Effector memory CD8-positive, alpha-beta T cell (primary cell): ENCODE results near the gene MC3R.

ENCODE experiments used
- ATAC-seq: fragments of 150-1000 bp; cut with Tn5 transposase; replicated peaks from 2 replicates; pipeline ENCODE4 v1.10.0; 2021; ENCODE audit warnings: mild to moderate bottlenecking, moderate library complexity
- DNase-seq, 3 experiments: peaks; one replicate each; pipeline ENCODE4 v3.0.0; 2021
- H3K27ac Mint-ChIP-seq, 2 donors: one replicate each; pipeline ENCODE4 v1.8.0; 2022; ENCODE audit warnings: mild to moderate bottlenecking in 2 of 2, mixed read lengths in 2 of 2, moderate library complexity in 2 of 2
- H3K27me3 Mint-ChIP-seq, 2 donors: one replicate each; pipeline ENCODE4 v1.8.0; 2022; ENCODE audit warnings: mixed read lengths in 2 of 2
- H3K36me3 Mint-ChIP-seq: one replicate; pipeline ENCODE4 v1.8.0; 2022; ENCODE audit warnings: mild to moderate bottlenecking, moderate library complexity, mixed read lengths; ENCODE audit not compliant: insufficient read depth
- H3K4me1 Mint-ChIP-seq, 2 donors: one replicate each; pipeline ENCODE4 v1.8.0; 2022; ENCODE audit warnings: low read depth in 2 of 2, mixed read lengths in 2 of 2
- H3K4me3 Mint-ChIP-seq, 2 donors: one replicate each; pipeline ENCODE4 v1.8.0; 2022; ENCODE audit warnings: mild to moderate bottlenecking in 2 of 2, mixed read lengths in 2 of 2, moderate library complexity in 2 of 2
- H3K9me3 Mint-ChIP-seq, 2 donors: one replicate each; pipeline ENCODE4 v1.8.0; 2022; ENCODE audit warnings: mixed read lengths in 2 of 2

Gene MC3R

DNA sequence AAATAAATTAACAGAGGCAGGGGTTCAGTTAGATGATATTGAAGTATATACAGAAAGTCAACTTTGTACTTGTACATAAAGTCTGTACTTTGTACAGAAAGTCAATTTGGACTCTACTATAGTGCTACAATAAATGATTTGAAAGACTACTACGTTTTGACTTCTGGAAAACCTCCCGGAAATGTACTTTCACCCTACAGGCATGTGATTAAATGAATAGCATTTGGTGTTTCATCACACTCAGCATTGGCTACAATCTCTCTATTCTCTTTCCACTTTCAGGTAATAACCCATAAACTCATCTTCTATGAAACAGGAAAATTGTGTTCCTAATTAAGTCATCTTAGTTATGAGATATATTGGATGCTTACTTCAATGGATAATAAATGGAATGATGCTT, 25.6 kb upstream of the MC3R start:
- ATAC-seq (no peak), DNase-seq (no peak)
- Mint-ChIP-seq H3K36me3 (no peaks in the 10 kb centered on the region), H3K4me1 (no peaks in the 10 kb centered on the region), H3K4me3 (no peak overlapping the region), H3K9me3 (peaks cover 4 to 18% of the 10 kb centered on the region in 2 donors), H3K27me3 (peaks cover 0 to 15% of the 10 kb centered on the region in 2 donors), H3K27ac (no peak overlapping the region)

DNA sequence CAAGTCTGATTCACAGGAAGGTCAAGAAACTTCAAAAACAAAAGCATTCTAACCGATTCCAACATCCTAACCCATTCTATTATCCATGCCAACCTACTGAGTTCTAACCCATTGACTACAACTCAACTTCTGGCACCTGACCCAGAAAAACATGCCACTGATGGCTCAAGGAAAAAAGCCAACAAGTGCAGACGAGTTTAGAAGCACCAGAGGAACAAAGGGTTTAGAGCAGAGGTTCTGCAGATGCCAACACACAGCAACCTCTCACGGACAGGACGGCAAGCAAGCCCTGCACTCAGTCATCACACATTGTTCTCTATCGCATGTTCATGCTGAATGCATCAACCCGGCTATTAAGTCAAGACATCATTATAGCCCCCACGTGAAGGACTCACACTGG, 25.2 kb upstream of the MC3R start:
- no peak for DNase-seq
- no peaks in the 10 kb centered on the region for H3K36me3 Mint-ChIP-seq
- H3K27ac Mint-ChIP-seq: no peak overlapping the region
- H3K27me3 Mint-ChIP-seq: peaks cover 0 to 19% of the 10 kb centered on the region in 2 donors
- ATAC-seq: no peak
- peaks cover 4 to 18% of the 10 kb centered on the region in 2 donors for H3K9me3 Mint-ChIP-seq
- no peaks in the 10 kb centered on the region for H3K4me1 Mint-ChIP-seq
- H3K4me3 Mint-ChIP-seq: no peak overlapping the region

DNA sequence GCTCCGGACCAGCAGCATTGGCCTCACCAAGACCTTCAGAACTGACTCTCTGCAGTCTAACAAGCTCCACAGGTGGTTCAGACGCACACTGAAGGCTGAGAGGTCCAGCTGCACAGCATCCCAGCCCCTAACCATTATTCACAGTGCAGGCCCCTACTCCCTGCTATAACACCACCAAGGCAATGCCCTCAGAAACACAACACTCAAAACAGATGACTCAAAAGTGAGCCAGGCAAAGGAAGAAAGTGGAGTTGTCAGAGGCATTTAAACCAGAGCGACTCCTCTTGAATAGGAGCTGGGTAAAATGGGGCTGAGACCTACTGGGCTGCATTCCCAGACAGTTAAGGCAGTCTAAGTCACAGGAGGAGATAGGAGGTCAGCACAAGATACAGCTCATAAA, 20.5 kb upstream of the MC3R start:
- Mint-ChIP-seq H3K4me1 (no peaks in the 10 kb centered on the region), H3K27ac (no peak overlapping the region), H3K27me3 (peaks cover 4 to 10% of the 10 kb centered on the region in 2 donors), H3K36me3 (no peaks in the 10 kb centered on the region), H3K4me3 (no peak overlapping the region), H3K9me3 (no peaks in the 10 kb centered on the region)
- ATAC-seq (no peak), DNase-seq (no peak)

DNA sequence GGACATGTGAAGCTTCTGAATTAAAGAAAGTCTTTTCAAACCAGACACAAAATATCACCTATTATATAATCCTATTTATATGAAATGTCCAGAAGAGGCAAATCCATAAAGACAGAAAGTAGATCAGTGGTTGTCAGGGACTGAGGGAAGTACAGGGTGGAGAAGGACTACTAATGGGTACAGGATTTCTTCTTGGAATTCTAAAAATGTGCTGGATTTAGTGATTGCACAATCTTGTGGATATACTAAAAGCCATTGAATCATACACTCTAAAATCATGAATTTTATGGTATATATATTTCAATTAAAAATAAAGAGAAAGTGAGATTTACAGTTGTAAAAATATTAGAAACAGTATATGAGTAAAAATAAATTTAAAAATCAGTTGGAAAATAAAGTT, 18.7 kb upstream of the MC3R start:
- Mint-ChIP-seq H3K27me3 (peaks cover 4 to 10% of the 10 kb centered on the region in 2 donors), H3K4me3 (no peak overlapping the region), H3K27ac (no peak overlapping the region), H3K4me1 (no peaks in the 10 kb centered on the region), H3K9me3 (peaks cover 2 to 17% of the 10 kb centered on the region in 2 donors), H3K36me3 (no peaks in the 10 kb centered on the region)
- ATAC-seq: no peak
- no peak for DNase-seq

DNA sequence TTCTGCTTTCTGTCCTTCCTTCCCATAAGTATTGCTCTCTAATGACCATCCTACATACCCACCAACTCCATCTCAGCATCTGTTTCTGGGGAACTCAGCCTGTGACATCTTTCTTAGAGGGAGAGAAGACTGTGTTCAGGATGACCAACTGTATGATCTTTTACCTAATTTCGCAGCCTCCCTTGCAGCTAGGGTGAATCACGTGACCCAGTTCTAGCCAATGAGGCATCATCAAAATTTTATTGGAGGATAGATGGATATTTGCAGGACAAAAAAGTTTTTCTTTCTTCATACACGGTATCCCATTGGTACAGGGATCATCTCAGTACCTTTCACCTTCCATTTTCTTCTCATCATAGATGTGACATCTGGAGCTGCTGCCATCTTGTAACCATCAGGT, 14.4 kb upstream of the MC3R start:
- no peaks in the 10 kb centered on the region for H3K4me1 Mint-ChIP-seq
- H3K27me3 Mint-ChIP-seq: peaks cover 12 to 22% of the 10 kb centered on the region in 2 donors
- no peak overlapping the region for H3K27ac Mint-ChIP-seq
- ATAC-seq (no peak), DNase-seq (no peak)
- H3K4me3 Mint-ChIP-seq: no peak overlapping the region
- H3K36me3 Mint-ChIP-seq: no peaks in the 10 kb centered on the region
- H3K9me3 Mint-ChIP-seq: peaks cover 6 to 28% of the 10 kb centered on the region in 2 donors

DNA sequence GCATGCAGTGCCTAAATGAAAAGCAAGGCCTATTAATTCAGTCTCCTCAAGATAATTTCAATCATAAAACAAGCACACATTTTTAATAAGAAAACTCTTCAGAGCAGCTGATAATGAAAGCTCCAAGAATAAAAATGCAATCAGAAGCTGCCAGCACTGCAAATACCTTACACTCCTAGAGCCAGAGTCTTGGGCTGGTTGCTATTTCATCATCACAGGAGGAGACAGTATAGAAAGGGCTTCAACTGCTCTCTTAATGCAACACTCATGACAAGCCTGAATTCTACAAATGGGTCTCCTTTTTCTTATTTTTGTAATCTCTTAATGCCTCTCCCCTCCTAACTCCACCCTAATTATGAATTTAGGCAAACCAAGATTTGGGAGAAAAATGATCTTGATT, 11.2 kb upstream of the MC3R start:
- Mint-ChIP-seq H3K27me3 (peaks cover 12 to 18% of the 10 kb centered on the region in 2 donors), H3K36me3 (no peaks in the 10 kb centered on the region), H3K4me3 (no peak overlapping the region), H3K27ac (no peak overlapping the region), H3K9me3 (peaks cover 6 to 28% of the 10 kb centered on the region in 2 donors), H3K4me1 (no peaks in the 10 kb centered on the region)
- no peak for DNase-seq
- ATAC-seq: no peak

DNA sequence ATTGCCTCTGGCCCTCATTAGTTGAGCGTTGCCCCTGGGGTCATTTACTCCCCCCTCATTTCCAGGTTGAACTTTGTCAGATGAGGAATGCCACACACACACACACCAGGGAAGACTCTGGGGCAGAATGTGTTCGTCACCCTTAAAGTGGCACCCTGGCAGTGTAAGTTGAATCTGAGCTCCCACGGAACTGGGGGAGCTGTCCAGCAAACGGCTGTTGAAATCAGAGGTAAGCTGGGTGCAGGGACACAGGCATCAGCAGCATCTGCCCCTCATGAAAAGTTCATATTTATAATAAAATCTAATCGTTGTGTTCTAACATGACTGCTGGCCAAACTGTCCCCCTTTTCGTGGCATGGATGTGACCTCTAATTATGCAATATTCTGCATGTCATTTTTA, 4.3 kb upstream of the MC3R start:
- DNase-seq: no peak
- Mint-ChIP-seq H3K36me3 (no peaks in the 10 kb centered on the region), H3K4me1 (no peaks in the 10 kb centered on the region), H3K4me3 (no peak overlapping the region), H3K27me3 (peaks cover 20 to 36% of the 10 kb centered on the region in 2 donors), H3K9me3 (no peaks in the 10 kb centered on the region), H3K27ac (no peak overlapping the region)
- no peak for ATAC-seq

DNA sequence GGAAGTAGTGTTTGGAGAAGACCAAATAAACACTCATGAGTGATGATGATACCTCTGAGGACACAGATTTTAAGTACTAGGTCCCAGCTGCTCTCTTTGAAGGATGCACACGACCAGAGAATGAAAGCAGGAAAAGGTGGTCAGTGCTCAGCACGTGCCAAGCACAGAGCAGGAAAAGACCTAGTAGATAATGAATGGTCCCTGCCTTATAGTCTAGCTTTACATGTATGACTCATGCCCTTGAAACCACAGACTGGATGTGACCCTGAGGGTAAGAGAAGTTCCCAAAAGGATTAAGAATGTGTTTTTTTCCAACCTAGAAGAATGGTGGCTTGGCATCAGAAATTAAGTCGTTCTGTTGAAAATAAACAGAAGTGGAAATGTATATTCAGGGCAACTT, 2.8 kb upstream of the MC3R start:
- DNase-seq: no peak
- H3K27ac Mint-ChIP-seq: no peak overlapping the region
- H3K9me3 Mint-ChIP-seq: no peaks in the 10 kb centered on the region
- H3K36me3 Mint-ChIP-seq: no peaks in the 10 kb centered on the region
- H3K27me3 Mint-ChIP-seq: peaks cover 29 to 48% of the 10 kb centered on the region in 2 donors
- ATAC-seq: no peak
- no peak overlapping the region for H3K4me3 Mint-ChIP-seq
- no peaks in the 10 kb centered on the region for H3K4me1 Mint-ChIP-seq

DNA sequence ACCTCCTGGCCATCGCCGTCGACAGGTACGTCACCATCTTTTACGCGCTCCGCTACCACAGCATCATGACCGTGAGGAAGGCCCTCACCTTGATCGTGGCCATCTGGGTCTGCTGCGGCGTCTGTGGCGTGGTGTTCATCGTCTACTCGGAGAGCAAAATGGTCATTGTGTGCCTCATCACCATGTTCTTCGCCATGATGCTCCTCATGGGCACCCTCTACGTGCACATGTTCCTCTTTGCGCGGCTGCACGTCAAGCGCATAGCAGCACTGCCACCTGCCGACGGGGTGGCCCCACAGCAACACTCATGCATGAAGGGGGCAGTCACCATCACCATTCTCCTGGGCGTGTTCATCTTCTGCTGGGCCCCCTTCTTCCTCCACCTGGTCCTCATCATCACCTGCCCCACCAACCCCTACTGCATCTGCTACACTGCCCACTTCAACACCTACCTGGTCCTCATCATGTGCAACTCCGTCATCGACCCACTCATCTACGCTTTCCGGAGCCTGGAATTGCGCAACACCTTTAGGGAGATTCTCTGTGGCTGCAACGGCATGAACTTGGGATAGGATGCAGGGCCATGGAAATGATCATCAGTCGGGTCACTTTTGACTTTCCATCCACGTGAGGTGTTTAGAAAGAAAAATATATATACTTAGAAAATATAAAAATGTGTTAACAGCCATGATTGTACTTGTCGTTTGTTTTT, 868 bp downstream of the MC3R start:
- no peak for DNase-seq
- H3K9me3 Mint-ChIP-seq: no peaks in the 10 kb centered on the region
- peaks cover 36 to 66% of the 10 kb centered on the region in 2 donors for H3K27me3 Mint-ChIP-seq
- H3K4me1 Mint-ChIP-seq: no peaks in the 10 kb centered on the region
- no peak overlapping the region for H3K27ac Mint-ChIP-seq
- H3K36me3 Mint-ChIP-seq: no peaks in the 10 kb centered on the region
- H3K4me3 Mint-ChIP-seq: no peak overlapping the region
- ATAC-seq: no peak

DNA sequence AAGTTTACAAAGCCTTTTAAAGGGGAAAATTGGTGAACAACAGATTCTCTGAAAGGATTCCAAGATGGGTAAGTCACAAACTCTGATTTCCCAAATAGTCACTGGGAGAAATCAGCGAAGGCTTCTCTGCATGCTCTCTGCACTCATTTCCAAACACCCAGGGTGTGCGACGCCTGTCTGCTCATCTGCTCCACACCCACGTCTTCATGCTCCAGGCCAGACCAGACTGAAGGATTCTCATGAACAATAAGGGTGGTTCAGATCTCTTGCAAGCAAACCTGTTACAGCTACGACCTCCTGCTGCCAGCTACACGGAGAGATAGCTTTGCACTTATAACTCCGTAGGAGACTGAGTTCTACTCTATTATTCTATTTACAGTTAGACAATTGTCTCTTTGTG, 1.4 kb downstream of the MC3R start:
- no peaks in the 10 kb centered on the region for H3K36me3 Mint-ChIP-seq

DNA sequence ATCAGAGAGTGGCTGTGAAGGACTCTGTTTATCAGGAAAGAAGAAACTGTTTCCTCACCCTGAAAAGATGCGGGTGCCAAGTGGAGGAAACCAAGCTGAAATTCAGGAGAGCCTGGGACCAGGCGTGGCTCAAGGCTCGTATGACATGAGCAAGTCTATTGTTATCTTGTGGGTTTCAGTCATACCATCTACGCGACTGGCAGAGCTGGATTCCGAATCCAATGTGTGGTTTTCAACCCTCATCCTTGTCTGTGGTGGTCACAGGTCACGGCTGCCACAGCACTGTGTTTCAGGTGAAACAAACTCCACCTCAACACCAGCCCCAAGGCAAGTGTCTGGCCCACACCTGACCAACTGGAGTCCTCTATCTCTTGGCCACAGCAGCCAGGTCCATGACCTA, 9.1 kb downstream of the MC3R start:
- no peak overlapping the region for H3K27ac Mint-ChIP-seq
- DNase-seq (no peak), ATAC-seq (no peak)
- no peak overlapping the region for H3K4me3 Mint-ChIP-seq
- H3K27me3 Mint-ChIP-seq: peaks cover 31 to 52% of the 10 kb centered on the region in 2 donors
- H3K36me3 Mint-ChIP-seq: no peaks in the 10 kb centered on the region
- H3K4me1 Mint-ChIP-seq: no peaks in the 10 kb centered on the region
- no peaks in the 10 kb centered on the region for H3K9me3 Mint-ChIP-seq

More for the DNA sequence above, 1.4 kb downstream of the MC3R start:
- H3K9me3 Mint-ChIP-seq: no peaks in the 10 kb centered on the region
- no peaks in the 10 kb centered on the region for H3K4me1 Mint-ChIP-seq
- H3K27me3 Mint-ChIP-seq: peaks cover 36 to 66% of the 10 kb centered on the region in 2 donors
- no peak overlapping the region for H3K27ac Mint-ChIP-seq
- DNase-seq (no peak), ATAC-seq (no peak)
- no peak overlapping the region for H3K4me3 Mint-ChIP-seq

DNA sequence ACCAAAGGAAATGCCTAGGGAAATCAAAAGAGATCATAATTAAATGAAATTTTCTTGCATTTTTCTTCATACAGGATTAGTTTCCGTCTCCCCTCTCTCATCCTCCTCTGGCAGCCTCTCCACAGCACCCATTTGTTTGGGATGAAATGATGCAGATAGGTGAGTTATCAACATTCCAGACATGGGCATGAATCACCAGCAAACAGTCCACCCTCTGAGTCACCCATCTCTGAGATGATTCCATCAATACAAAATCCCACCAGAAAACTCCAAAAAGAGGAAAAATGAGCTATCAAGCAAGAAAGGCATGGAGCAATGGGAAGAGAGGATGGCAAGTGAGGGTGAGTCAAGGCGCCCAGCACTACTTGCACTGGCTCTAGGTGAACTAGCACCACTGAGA, 11.4 kb downstream of the MC3R start:
- no peak overlapping the region for H3K27ac Mint-ChIP-seq
- H3K36me3 Mint-ChIP-seq: no peaks in the 10 kb centered on the region
- ATAC-seq: no peak
- no peak overlapping the region for H3K4me3 Mint-ChIP-seq
- H3K27me3 Mint-ChIP-seq: peaks cover 46 to 59% of the 10 kb centered on the region in 2 donors
- no peaks in the 10 kb centered on the region for H3K9me3 Mint-ChIP-seq
- no peak for DNase-seq
- no peaks in the 10 kb centered on the region for H3K4me1 Mint-ChIP-seq

DNA sequence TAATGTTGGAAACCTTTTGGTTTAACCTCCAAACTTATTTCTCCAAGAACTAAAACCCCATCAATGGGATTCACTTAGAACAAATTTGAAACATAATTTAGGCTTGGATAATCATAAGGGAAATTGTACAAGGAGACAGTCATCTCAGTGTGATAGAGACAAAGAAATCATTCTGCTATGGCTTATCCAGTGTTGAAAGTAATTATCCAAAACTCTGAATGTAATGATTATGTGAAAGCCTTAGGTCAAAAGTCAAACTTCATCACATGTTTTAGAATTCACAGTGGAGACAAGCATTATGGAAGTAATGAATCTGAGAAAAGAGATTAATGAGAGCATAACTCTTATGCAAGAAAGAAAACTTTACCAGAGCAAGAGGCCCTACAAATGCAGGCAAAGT, 20.0 kb downstream of the MC3R start:
- no peak for DNase-seq
- Mint-ChIP-seq H3K4me3 (no peak overlapping the region), H3K27ac (no peak overlapping the region), H3K36me3 (no peaks in the 10 kb centered on the region), H3K4me1 (no peaks in the 10 kb centered on the region), H3K9me3 (no peaks in the 10 kb centered on the region), H3K27me3 (peaks cover 20 to 45% of the 10 kb centered on the region in 2 donors)
- no peak for ATAC-seq

DNA sequence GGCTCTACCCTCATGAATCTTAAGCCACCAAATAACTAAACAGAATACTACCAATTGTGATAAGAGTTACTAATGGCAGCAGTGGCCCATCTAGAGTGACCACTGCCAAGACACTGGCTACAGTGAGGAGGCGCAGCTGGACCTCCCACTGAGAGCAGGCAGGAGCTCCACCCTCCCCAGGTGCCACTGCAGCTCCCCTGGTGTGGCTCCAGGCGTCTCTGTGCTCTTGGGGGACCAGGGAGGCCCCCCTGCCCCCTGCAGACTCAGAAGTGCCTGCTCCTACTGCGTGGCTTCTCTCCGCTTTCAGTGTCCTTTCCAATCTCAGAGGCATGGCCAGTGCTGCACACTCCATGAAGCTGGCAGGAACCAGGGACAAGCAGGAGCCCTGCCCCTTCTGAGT, 23.4 kb downstream of the MC3R start:
- ATAC-seq: no peak
- Mint-ChIP-seq H3K4me1 (no peaks in the 10 kb centered on the region), H3K27me3 (peaks cover 17 to 38% of the 10 kb centered on the region in 2 donors), H3K4me3 (no peak overlapping the region), H3K36me3 (no peaks in the 10 kb centered on the region), H3K27ac (no peak overlapping the region), H3K9me3 (no peaks in the 10 kb centered on the region)
- no peak for DNase-seq
